ENCODE measurements around the gene TMEM156. TPM values are rescaled to one million over a fixed set of nuclear protein-coding genes. Genes with fewer than 3 reads are reported as not detected.
A peak's percentile ranks its signal among the peaks of the same experiment; 100 is the strongest.

Gene TMEM156
- total RNA-seq, 1 donor from 2014 or later: 29.4 TPM

- no peak for DNase-seq (ENCODE audit: low spot score)
- peak overlapping the region; percentile 46 for H3K4me3 Mint-ChIP-seq
Observed at GRCh38 chr4:38957893-38958292, 74.3 kb downstream of the TMEM156 start.

DNA sequence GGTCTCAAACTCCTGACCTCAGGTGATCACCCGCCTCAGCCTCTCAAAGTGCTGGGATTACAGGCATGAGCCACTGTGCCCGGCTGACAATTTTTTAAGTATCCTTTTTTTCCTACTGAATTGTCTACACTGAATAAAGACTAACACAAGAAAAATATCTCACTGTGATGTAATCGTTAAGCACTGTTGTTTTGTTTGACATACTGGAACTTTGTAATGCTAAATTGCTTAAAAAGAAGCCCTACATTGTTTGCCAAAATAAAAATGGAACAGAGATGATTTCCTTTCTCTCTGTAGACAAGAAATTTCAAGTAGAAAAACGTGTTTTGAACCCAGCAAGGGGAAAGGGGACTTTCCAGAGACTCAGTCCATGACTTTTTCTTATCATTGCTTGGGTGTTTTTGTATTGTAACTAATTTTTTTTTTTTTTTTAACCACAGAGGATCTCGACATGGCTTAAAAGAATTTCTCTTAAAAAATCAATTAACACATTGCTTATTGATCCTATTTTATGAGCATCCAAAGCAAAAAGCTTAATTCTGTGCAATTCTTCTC is 74.9 kb downstream of the TMEM156 start:
- no peak for DNase-seq (ENCODE audit: low spot score)
- intact Hi-C loops (cut with micrococcal nuclease): loop anchor here (1.0 to 5.0 kb wide), 4 partner anchors 8 to 395 kb away; no protein-coding TSS in a partner anchor
- Mint-ChIP-seq H3K9me3 (peaks cover 35% of the 10 kb centered on the region), H3K27me3 (ENCODE audit: insufficient read depth) (no peaks in the 10 kb centered on the region), H3K36me3 (ENCODE audit: low read depth) (peaks cover 38% of the 10 kb centered on the region), H3K4me1 (ENCODE audit: low read depth) (peaks cover 64% of the 10 kb centered on the region), H3K4me3 (peak overlapping the region; percentile 60), H3K27ac (peak overlapping the region; percentile 96)

More at GRCh38 chr4:38957893-38958292, 74.3 kb downstream of the TMEM156 start:
- Mint-ChIP-seq H3K27me3 (ENCODE audit: insufficient read depth) (no peaks in the 10 kb centered on the region), H3K36me3 (ENCODE audit: low read depth) (peaks cover 42% of the 10 kb centered on the region), H3K9me3 (peaks cover 39% of the 10 kb centered on the region), H3K27ac (peak overlapping the region; percentile 96), H3K4me1 (ENCODE audit: low read depth) (peaks cover 64% of the 10 kb centered on the region)
- intact Hi-C loops (cut with micrococcal nuclease): loop anchor here (1.0 to 5.0 kb wide), 7 partner anchors 9 to 394 kb away; partner anchors contain the start of gene TMEM156

- intact Hi-C loops (cut with micrococcal nuclease): loop anchor here (5.0 kb wide), 1 partner anchor 396 kb away; no protein-coding TSS in a partner anchor
- Mint-ChIP-seq H3K36me3 (ENCODE audit: low read depth) (peaks cover 31% of the 10 kb centered on the region), H3K4me1 (ENCODE audit: low read depth) (peaks cover 64% of the 10 kb centered on the region), H3K9me3 (peaks cover 23% of the 10 kb centered on the region), H3K27me3 (ENCODE audit: insufficient read depth) (no peaks in the 10 kb centered on the region), H3K4me3 (no peak overlapping the region), H3K27ac (peak overlapping the region; percentile 96)
- DNase-seq (ENCODE audit: low spot score): no peak
Observed at GRCh38 chr4:38955957-38956356, 76.3 kb downstream of the TMEM156 start.

GRCh38 chr4:38954727-38955126 is 77.5 kb downstream of the TMEM156 start:
- DNase-seq (ENCODE audit: low spot score): no peak
- no peak overlapping the region for H3K27ac Mint-ChIP-seq
- peaks cover 20% of the 10 kb centered on the region for H3K9me3 Mint-ChIP-seq
- intact Hi-C loops (cut with micrococcal nuclease): loop anchor here (5.0 kb wide), 1 partner anchor 398 kb away; no protein-coding TSS in a partner anchor
- H3K27me3 Mint-ChIP-seq (ENCODE audit: insufficient read depth): no peaks in the 10 kb centered on the region
- H3K36me3 Mint-ChIP-seq (ENCODE audit: low read depth): peaks cover 24% of the 10 kb centered on the region
- peaks cover 76% of the 10 kb centered on the region for H3K4me1 Mint-ChIP-seq (ENCODE audit: low read depth)
- H3K4me3 Mint-ChIP-seq: no peak overlapping the region

GRCh38 chr4:38952017-38952416 is 80.2 kb downstream of the TMEM156 start:
- Mint-ChIP-seq H3K4me3 (no peak overlapping the region), H3K4me1 (ENCODE audit: low read depth) (peaks cover 75% of the 10 kb centered on the region), H3K36me3 (ENCODE audit: low read depth) (peaks cover 13% of the 10 kb centered on the region), H3K27ac (peak overlapping the region; percentile 82), H3K27me3 (ENCODE audit: insufficient read depth) (no peaks in the 10 kb centered on the region), H3K9me3 (peaks cover 10% of the 10 kb centered on the region)
- no peak for DNase-seq (ENCODE audit: low spot score)
- intact Hi-C loops (cut with micrococcal nuclease): no loop called here

DNA sequence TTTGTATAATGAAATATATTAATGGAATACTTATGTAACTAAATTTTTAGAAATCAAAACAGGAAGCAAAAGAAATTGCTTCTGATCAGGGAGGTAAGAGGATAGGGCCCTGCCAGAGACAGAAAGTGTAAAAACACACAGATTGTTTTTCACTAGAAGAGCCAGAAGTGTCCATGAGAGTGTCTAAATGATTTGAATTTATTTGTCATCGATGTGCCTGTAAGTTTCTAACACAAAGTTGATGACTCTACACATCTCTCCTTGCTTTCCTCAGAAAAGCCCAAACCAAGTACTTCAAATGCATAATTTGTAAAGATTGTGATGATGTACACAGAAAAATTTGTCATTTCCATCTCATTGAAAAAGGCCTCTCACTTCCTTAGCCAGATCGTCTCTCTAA is 80.6 kb downstream of the TMEM156 start:
- no peak overlapping the region for H3K4me3 Mint-ChIP-seq
- H3K4me1 Mint-ChIP-seq (ENCODE audit: low read depth): peaks cover 76% of the 10 kb centered on the region
- no peaks in the 10 kb centered on the region for H3K27me3 Mint-ChIP-seq (ENCODE audit: insufficient read depth)
- peak overlapping the region; percentile 82 for H3K27ac Mint-ChIP-seq
- no peak for DNase-seq (ENCODE audit: low spot score)
- peaks cover 11% of the 10 kb centered on the region for H3K36me3 Mint-ChIP-seq (ENCODE audit: low read depth)
- H3K9me3 Mint-ChIP-seq: peaks cover 8% of the 10 kb centered on the region
- intact Hi-C loops (cut with micrococcal nuclease): no loop called here

DNA sequence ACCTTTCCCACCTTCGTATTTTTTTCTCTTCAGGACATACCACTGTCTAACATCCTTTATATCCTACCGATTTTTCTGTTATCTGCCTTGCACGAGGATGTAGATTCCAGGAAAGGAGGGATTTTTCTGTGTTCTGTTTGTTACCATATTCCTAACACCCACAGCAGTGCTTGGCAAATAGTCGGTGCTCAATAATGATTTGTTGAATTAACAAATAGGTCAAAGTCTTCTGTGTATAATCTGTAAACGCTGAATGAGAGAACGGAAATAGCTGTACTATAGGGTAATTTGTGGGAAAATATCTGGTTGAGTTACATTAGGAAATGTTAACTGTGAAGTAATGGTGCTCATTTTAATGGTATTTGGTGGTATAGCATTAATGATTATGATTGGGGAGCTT is 81.5 kb downstream of the TMEM156 start:
- H3K4me3 Mint-ChIP-seq: no peak overlapping the region
- H3K36me3 Mint-ChIP-seq (ENCODE audit: low read depth): peaks cover 3% of the 10 kb centered on the region
- H3K27ac Mint-ChIP-seq: peak overlapping the region; percentile 45
- H3K27me3 Mint-ChIP-seq (ENCODE audit: insufficient read depth): no peaks in the 10 kb centered on the region
- intact Hi-C loops (cut with micrococcal nuclease): no loop called here
- DNase-seq (ENCODE audit: low spot score): no peak
- no peaks in the 10 kb centered on the region for H3K9me3 Mint-ChIP-seq
- H3K4me1 Mint-ChIP-seq (ENCODE audit: low read depth): peaks cover 68% of the 10 kb centered on the region

GRCh38 chr4:38950159-38950558 is 82.0 kb downstream of the TMEM156 start:
- H3K36me3 Mint-ChIP-seq (ENCODE audit: low read depth): peaks cover 3% of the 10 kb centered on the region
- intact Hi-C loops (cut with micrococcal nuclease): no loop called here
- H3K27me3 Mint-ChIP-seq (ENCODE audit: insufficient read depth): no peaks in the 10 kb centered on the region
- H3K4me1 Mint-ChIP-seq (ENCODE audit: low read depth): peaks cover 65% of the 10 kb centered on the region
- no peaks in the 10 kb centered on the region for H3K9me3 Mint-ChIP-seq
- no peak for DNase-seq (ENCODE audit: low spot score)
- peak overlapping the region; percentile 45 for H3K27ac Mint-ChIP-seq
- H3K4me3 Mint-ChIP-seq: no peak overlapping the region

DNA sequence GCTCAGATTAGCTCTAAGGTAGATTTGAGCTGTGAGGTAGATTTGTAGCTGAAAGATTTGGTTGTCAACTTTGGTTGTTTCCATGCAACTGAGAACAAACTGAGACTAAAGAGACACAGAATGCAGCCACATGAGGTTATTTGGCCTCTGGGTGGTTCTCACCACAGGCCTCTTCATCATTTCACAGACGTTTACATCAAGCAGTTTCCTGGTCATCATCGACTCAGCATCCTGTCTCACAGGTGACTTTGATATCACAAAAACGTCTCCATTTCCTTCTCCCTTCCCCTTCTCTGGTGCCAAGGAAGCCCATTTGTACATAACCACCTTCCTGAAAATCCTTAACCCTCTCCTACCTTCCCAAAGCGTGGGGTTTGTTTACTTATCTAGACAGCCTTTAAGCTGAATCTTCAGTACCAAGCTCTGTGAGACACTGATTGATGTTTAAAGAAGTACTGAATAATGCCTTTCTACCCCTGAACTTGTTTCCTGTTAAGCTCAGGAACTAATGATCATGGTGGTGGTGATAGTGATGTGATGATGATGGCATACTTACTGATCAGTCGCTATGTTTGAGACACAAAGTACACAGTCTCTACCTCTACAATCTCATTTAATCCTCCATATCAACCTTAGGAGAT is 82.7 kb downstream of the TMEM156 start:
- Mint-ChIP-seq H3K27me3 (ENCODE audit: insufficient read depth) (no peaks in the 10 kb centered on the region), H3K4me1 (ENCODE audit: low read depth) (peaks cover 61% of the 10 kb centered on the region), H3K4me3 (peak overlapping the region; percentile 47), H3K36me3 (ENCODE audit: low read depth) (peaks cover 3% of the 10 kb centered on the region), H3K27ac (peak overlapping the region; percentile 88), H3K9me3 (no peaks in the 10 kb centered on the region)
- peak; percentile 59 for DNase-seq (ENCODE audit: low spot score)
- intact Hi-C loops (cut with micrococcal nuclease): loop anchor here (1.0 kb wide), 1 partner anchor 8 kb away; no protein-coding TSS in a partner anchor

- H3K9me3 Mint-ChIP-seq: no peaks in the 10 kb centered on the region
- H3K27me3 Mint-ChIP-seq (ENCODE audit: insufficient read depth): no peaks in the 10 kb centered on the region
- H3K36me3 Mint-ChIP-seq (ENCODE audit: low read depth): peaks cover 1% of the 10 kb centered on the region
- H3K4me1 Mint-ChIP-seq (ENCODE audit: low read depth): peaks cover 54% of the 10 kb centered on the region
- no peak for DNase-seq (ENCODE audit: low spot score)
- intact Hi-C loops (cut with micrococcal nuclease): no loop called here
- no peak overlapping the region for H3K4me3 Mint-ChIP-seq
- H3K27ac Mint-ChIP-seq: no peak overlapping the region
Observed at GRCh38 chr4:38948551-38948950, 83.7 kb downstream of the TMEM156 start.

DNA sequence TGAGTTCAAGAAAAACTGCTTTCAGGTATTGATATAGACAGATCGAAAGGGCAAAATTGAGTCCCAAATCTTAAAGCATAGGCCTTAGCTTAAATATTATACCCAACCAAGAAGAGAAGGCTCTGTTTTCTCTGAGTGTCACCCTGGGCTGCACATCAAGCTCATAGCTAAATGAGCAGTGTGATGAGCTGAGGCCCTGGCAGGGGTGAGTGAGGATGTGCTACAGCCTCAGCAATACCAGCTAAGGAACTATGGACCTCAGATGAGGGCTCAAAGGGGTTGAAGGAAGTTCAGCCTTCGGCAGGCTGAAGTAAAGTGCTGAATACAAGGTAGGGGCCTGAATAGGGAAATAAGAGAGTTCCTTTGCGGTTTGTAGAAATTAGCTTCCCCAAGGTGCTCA is 85.3 kb downstream of the TMEM156 start:
- intact Hi-C loops (cut with micrococcal nuclease): no loop called here
- no peak for DNase-seq (ENCODE audit: low spot score)
- Mint-ChIP-seq H3K4me1 (ENCODE audit: low read depth) (peaks cover 56% of the 10 kb centered on the region), H3K36me3 (ENCODE audit: low read depth) (no peaks in the 10 kb centered on the region), H3K27ac (peak overlapping the region; percentile 11), H3K4me3 (no peak overlapping the region), H3K27me3 (ENCODE audit: insufficient read depth) (no peaks in the 10 kb centered on the region), H3K9me3 (no peaks in the 10 kb centered on the region)

- DNase-seq (ENCODE audit: low spot score): no peak
- Mint-ChIP-seq H3K27ac (no peak overlapping the region), H3K9me3 (no peaks in the 10 kb centered on the region), H3K4me1 (ENCODE audit: low read depth) (peaks cover 56% of the 10 kb centered on the region), H3K4me3 (no peak overlapping the region), H3K27me3 (ENCODE audit: insufficient read depth) (no peaks in the 10 kb centered on the region), H3K36me3 (ENCODE audit: low read depth) (no peaks in the 10 kb centered on the region)
- intact Hi-C loops (cut with micrococcal nuclease): no loop called here
Observed at GRCh38 chr4:38944440-38944839, 87.8 kb downstream of the TMEM156 start.

GRCh38 chr4:38943343-38943742 is 88.9 kb downstream of the TMEM156 start:
- no peak overlapping the region for H3K27ac Mint-ChIP-seq
- intact Hi-C loops (cut with micrococcal nuclease): no loop called here
- no peak overlapping the region for H3K4me3 Mint-ChIP-seq
- no peaks in the 10 kb centered on the region for H3K27me3 Mint-ChIP-seq (ENCODE audit: insufficient read depth)
- no peaks in the 10 kb centered on the region for H3K9me3 Mint-ChIP-seq
- H3K36me3 Mint-ChIP-seq (ENCODE audit: low read depth): no peaks in the 10 kb centered on the region
- H3K4me1 Mint-ChIP-seq (ENCODE audit: low read depth): peaks cover 54% of the 10 kb centered on the region
- DNase-seq (ENCODE audit: low spot score): no peak
